Mesothelial cell of epicardium (in vitro differentiated cells): ENCODE data around the gene C12orf57. TPM values are rescaled to one million over a fixed set of nuclear protein-coding genes. Genes with fewer than 3 reads are reported as not detected.

Source experiments
- DNase-seq, 2 experiments: peaks; one replicate each; pipeline ENCODE4 v3.0.0; 2021; ENCODE audit warnings: low spot score in 2 of 2; ENCODE audit not compliant: unreplicated experiment in 2 of 2
- H3K27ac Mint-ChIP-seq: 2 replicates; pipeline ENCODE4 v1.8.0; 2021; ENCODE audit warnings: mixed read lengths
- H3K27me3 Mint-ChIP-seq: 2 replicates; pipeline ENCODE4 v1.8.0; 2021; ENCODE audit warnings: low read depth, mixed read lengths
- H3K36me3 Mint-ChIP-seq: 2 replicates; pipeline ENCODE4 v1.8.0; 2021; ENCODE audit warnings: mixed read lengths
- H3K4me1 Mint-ChIP-seq: 2 replicates; pipeline ENCODE4 v1.8.0; 2021; ENCODE audit warnings: mixed read lengths
- H3K4me3 Mint-ChIP-seq: 2 replicates; pipeline ENCODE4 v1.8.0; 2021; ENCODE audit warnings: mild to moderate bottlenecking, moderate library complexity, mixed read lengths
- H3K9me3 Mint-ChIP-seq: 2 replicates; pipeline ENCODE4 v1.8.0; 2021; ENCODE audit warnings: mixed read lengths
- CTCF ChIP-seq: fragments of 200-600 bp; sonication (generic); IDR thresholded peaks from one replicate; pipeline ENCODE4 v1.5.0; 2021; ENCODE audit warnings: antibody characterized with exemption; ENCODE audit not compliant: unreplicated experiment
- microRNA-seq: library from miRNA; unstranded; fragments of <30 nt; microRNA quantifications from one replicate; pipeline ENCODE4 v1.2.0, GENCODE V29; 2021; ENCODE audit warnings: inconsistent platforms, mixed read lengths
- total RNA-seq: library from RNA; stranded (reverse); gene quantifications from 3 replicates; pipeline ENCODE4 v1.2.1, GENCODE V29; 2021

Gene C12orf57
- total RNA-seq, 1 donor from 2014 or later, result 203 TPM

- Mint-ChIP-seq H3K4me3 (no peak overlapping the region), H3K27ac (no peak overlapping the region), H3K27me3 (no peaks in the 10 kb centered on the region), H3K9me3 (no peaks in the 10 kb centered on the region), H3K36me3 (peaks cover 21% of the 10 kb centered on the region), H3K4me1 (no peaks in the 10 kb centered on the region)
- no peak for DNase-seq
- no peak for TF ChIP-seq CTCF
These were observed 37.6 kb downstream of the C12orf57 start for GRCh38 chr12:6981152-6982052.

DNA sequence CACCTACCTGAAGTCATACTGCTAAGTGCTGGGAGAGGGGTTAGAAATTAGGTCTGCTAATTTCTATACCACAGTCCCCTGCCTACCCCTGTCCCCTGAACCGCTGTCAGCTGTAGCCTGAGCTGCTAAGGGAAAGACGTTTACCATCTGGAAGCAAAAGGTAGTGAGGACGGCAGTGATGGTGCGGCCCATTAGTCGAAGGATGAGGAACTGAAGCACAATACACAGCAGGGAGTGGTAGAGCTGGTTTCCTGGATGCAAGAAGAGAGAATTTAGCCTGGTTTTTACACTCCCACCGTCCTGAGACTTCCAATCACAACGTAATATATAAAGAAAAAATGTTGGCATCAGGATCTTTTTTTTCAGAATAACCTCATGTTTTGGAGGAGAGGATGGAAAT lies 38.7 kb downstream of the C12orf57 start:
- no peak for DNase-seq
- no peaks in the 10 kb centered on the region for H3K9me3 Mint-ChIP-seq
- no peaks in the 10 kb centered on the region for H3K4me1 Mint-ChIP-seq
- no peak for TF ChIP-seq CTCF
- no peaks in the 10 kb centered on the region for H3K27me3 Mint-ChIP-seq
- H3K36me3 Mint-ChIP-seq, result peaks cover 12% of the 10 kb centered on the region
- H3K27ac Mint-ChIP-seq, result no peak overlapping the region
- no peak overlapping the region for H3K4me3 Mint-ChIP-seq

- H3K27ac Mint-ChIP-seq, result peak overlapping the region; percentile 59
- DNase-seq, result no peak
- no peak overlapping the region for H3K4me3 Mint-ChIP-seq
- no peaks in the 10 kb centered on the region for H3K4me1 Mint-ChIP-seq
- no peaks in the 10 kb centered on the region for H3K27me3 Mint-ChIP-seq
- no peaks in the 10 kb centered on the region for H3K9me3 Mint-ChIP-seq
- H3K36me3 Mint-ChIP-seq, result peaks cover 15% of the 10 kb centered on the region
- TF ChIP-seq CTCF, result no peak
These were observed 44.2 kb downstream of the C12orf57 start for GRCh38 chr12:6987956-6988553.

Small RNA genes lying within 50 kb of the gene (microRNA-seq; reads per million reads assigned to microRNA genes)
- gene MIR141 (1,179 reads per million, percentile 81 among the genes with 10 or more reads in this experiment), gene MIR200C (15,390 reads per million, percentile 97 among the genes with 10 or more reads in this experiment)

Other genes with a start within 250 kb of the C12orf57 start
- 3.7 to 6.0 TPM (median 3.9 TPM) in 3 replicates for gene PIANP, start 243.2 kb upstream of the C12orf57 start, total RNA-seq
- 34.1 to 37.6 TPM (median 34.8 TPM) in 3 replicates for gene COPS7A, start 220.0 kb upstream of the C12orf57 start, total RNA-seq
- 195 to 203 TPM (median 202 TPM) in 3 replicates for gene MLF2, start 190.9 kb upstream of the C12orf57 start, total RNA-seq
- gene PTMS, start 177.7 kb upstream of the C12orf57 start, total RNA-seq, result 320 to 338 TPM (median 323 TPM) in 3 replicates
- gene LAG3, start 171.5 kb upstream of the C12orf57 start, total RNA-seq, result 2.7 to 3.8 TPM (median 3.5 TPM) in 3 replicates
- 2.9 to 3.9 TPM (median 3.8 TPM) in 3 replicates for gene CD4, start 154.5 kb upstream of the C12orf57 start, total RNA-seq
- gene GPR162, start 122.2 kb upstream of the C12orf57 start, total RNA-seq, result 10.8 to 11.5 TPM (median 11.0 TPM) in 3 replicates
- gene P3H3, start 115.6 kb upstream of the C12orf57 start, total RNA-seq, result 80.7 to 86.2 TPM (median 83.8 TPM) in 3 replicates
- 22.9 to 24.3 TPM (median 23.0 TPM) in 3 replicates for gene GNB3, start 103.1 kb upstream of the C12orf57 start, total RNA-seq
- 11.9 to 18.6 TPM (median 14.3 TPM) in 3 replicates for gene CDCA3, start 92.7 kb upstream of the C12orf57 start, total RNA-seq
- 119 to 126 TPM (median 122 TPM) in 3 replicates for gene USP5, start 91.9 kb upstream of the C12orf57 start, total RNA-seq
- gene TPI1, start 76.5 kb upstream of the C12orf57 start, total RNA-seq, result 473 to 488 TPM (median 484 TPM) in 3 replicates
- gene SPSB2, start 70.7 kb upstream of the C12orf57 start, total RNA-seq, result 2.4 to 4.1 TPM (median 2.9 TPM) in 3 replicates
- 11.6 to 14.4 TPM (median 13.4 TPM) in 3 replicates for gene LRRC23, start 39.2 kb upstream of the C12orf57 start, total RNA-seq
- 30.2 to 30.7 TPM (median 30.2 TPM) in 3 replicates for gene ENO2, start 29.4 kb upstream of the C12orf57 start, total RNA-seq
- 193 to 205 TPM (median 195 TPM) in 3 replicates for gene ATN1, start 16.1 kb upstream of the C12orf57 start, total RNA-seq
- gene RNU7-1, start 206 bp upstream of the C12orf57 start, total RNA-seq, result not detected in 3 replicates
- gene PTPN6, start 7.3 kb downstream of the C12orf57 start, total RNA-seq, result 21.6 to 26.2 TPM (median 23.6 TPM) in 3 replicates
- 221 to 229 TPM (median 224 TPM) in 3 replicates for gene PHB2, start 26.6 kb downstream of the C12orf57 start, total RNA-seq
- gene EMG1, start 26.9 kb downstream of the C12orf57 start, total RNA-seq, result 31.6 to 37.7 TPM (median 33.5 TPM) in 3 replicates
- gene LPCAT3, start 74.5 kb downstream of the C12orf57 start, total RNA-seq, result 44.6 to 45.9 TPM (median 45.1 TPM) in 3 replicates
- 46.1 to 47.3 TPM (median 46.7 TPM) in 3 replicates for gene C1S, start 116.7 kb downstream of the C12orf57 start, total RNA-seq
- gene C1R, start 148.4 kb downstream of the C12orf57 start, total RNA-seq, result 41.5 to 45.9 TPM (median 45.1 TPM) in 3 replicates
- 50.6 to 59.2 TPM (median 58.5 TPM) in 3 replicates for gene C1RL, start 165.2 kb downstream of the C12orf57 start, total RNA-seq
- 2.1 to 2.5 TPM (median 2.3 TPM) in 3 replicates for gene RBP5, start 184.9 kb downstream of the C12orf57 start, total RNA-seq
- gene CLSTN3, start 186.3 kb downstream of the C12orf57 start, total RNA-seq, result 79.1 to 81.3 TPM (median 81.1 TPM) in 3 replicates
- 47.5 to 50.4 TPM (median 49.4 TPM) in 3 replicates for gene PEX5, start 245.7 kb downstream of the C12orf57 start, total RNA-seq